GM20000 (cell line): ENCODE data around the gene MN1.
A peak's percentile ranks its signal among the peaks of the same experiment; 100 is the strongest.

ENCODE experiments used
- DNase-seq: peaks from one replicate; pipeline ENCODE4 v3.0.0; 2012; ENCODE audit warnings: low spot score
- TF ChIP-seq, protein P1 (sequence below): IDR thresholded peaks from 2 replicates; pipeline ENCODE4 v1.5.1; 2012; ENCODE audit warnings: mild to moderate bottlenecking, control low read depth; ENCODE audit errors: extremely low read depth, missing control alignments

Gene MN1

DNA sequence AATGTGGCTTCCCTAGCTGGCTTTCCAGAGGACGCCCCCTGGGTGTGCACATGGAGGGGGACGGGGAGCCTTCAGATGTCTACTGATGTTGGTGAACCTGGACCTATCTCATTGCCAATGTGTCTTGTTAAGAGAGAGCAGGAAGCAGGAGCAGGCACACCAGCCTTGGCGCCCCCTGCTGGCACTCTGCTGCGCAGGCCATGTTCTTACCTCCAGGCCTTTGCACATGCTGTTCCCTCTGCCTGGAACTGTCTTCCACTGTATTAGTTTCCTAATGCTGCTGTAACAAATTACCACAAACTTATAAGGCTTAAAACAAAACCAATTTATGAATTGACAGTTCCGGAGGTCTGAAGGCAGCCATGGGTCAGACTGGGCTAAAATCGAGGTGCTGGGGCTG is 23.6 kb upstream of the MN1 start:
- TF ChIP-seq, protein P1, sequence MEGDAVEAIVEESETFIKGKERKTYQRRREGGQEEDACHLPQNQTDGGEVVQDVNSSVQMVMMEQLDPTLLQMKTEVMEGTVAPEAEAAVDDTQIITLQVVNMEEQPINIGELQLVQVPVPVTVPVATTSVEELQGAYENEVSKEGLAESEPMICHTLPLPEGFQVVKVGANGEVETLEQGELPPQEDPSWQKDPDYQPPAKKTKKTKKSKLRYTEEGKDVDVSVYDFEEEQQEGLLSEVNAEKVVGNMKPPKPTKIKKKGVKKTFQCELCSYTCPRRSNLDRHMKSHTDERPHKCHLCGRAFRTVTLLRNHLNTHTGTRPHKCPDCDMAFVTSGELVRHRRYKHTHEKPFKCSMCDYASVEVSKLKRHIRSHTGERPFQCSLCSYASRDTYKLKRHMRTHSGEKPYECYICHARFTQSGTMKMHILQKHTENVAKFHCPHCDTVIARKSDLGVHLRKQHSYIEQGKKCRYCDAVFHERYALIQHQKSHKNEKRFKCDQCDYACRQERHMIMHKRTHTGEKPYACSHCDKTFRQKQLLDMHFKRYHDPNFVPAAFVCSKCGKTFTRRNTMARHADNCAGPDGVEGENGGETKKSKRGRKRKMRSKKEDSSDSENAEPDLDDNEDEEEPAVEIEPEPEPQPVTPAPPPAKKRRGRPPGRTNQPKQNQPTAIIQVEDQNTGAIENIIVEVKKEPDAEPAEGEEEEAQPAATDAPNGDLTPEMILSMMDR, result peak; percentile 3
- no peak for DNase-seq

DNA sequence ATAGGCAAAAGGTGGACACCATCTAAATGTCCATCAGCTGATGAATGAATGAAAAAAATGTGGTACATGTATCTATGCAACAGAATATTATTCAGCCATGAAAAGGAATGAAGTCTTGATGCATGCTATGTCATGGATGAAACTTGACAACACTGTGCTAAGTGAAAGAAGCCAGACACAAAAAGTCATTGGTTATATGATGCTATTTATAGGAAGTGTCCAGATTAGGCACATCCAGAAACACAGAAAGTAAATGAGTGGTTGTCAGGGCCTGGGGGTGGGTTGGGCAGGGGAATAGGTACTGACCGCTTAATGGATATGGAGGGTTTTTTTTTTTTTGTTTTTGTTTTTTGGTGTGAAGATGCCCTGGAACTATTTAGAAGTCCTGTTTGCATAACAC is 21.7 kb upstream of the MN1 start:
- TF ChIP-seq, protein P1, result no peak
- DNase-seq, result no peak

DNA sequence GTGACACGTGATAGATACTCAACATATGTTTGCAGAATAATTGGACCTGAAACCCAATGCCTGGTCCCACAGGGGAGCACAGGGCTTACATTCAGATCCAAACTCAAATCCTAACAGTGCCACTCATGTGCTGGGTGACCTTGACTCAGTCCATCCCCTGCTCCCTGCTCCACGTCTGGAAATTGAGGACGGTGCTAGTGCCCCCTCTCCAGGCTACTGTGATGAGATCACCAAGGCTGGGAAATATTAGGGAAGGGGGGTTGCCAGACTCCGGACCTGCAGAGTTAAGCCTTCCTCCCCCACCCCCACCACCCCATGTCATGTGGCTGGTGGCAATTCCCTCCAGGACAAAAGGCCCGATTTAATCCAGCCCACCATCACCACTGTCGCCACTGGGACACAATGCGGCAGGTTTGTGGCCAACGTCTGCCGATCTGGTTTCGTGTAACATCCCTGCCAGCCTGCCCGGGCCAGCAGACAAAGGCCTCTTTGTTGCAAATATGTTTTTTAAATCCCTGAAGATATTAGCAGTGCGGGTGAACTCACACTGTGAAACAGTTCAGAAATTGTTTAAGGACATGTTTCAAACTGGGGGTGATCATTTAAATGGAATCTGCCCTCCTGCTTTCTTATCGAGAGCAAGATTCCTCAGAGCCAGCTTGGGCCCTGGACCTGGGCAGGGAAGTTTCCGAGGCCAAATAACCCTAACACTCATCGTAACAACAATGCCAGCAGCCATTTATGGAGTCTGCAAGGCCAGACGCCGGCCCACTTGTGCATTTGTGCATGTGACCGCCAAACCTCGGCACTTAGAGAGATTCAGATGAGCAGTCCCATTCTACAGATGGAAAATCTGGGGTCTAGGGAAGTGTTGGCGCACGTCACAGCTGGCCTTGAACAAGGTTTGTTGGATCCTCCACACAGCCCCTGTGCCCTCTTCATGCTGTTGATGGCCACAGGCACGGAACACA is 19.6 kb upstream of the MN1 start:
- TF ChIP-seq, protein P1, result no peak
- no peak for DNase-seq

DNA sequence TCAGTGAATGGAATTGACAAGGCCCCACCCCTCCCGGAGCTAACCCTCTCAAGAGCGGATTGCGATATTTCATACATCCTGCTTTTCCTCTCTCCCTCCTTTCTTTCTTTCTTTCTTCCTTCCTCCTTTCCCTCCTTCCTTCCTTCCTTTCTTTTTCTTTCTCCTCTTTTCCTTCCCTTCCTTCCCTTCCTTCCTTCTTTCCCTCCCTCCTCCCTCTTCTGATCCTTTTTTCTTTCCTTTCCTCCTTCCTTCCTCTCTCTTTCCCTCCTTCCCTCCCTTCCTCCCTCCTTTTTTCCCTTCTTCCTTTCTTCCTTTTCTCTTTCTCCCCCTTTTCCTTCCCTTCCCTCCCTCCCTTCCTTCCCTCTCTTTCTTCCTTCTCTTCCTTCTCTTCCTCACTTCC is 15.0 kb upstream of the MN1 start:
- TF ChIP-seq, protein P1, result no peak

DNA sequence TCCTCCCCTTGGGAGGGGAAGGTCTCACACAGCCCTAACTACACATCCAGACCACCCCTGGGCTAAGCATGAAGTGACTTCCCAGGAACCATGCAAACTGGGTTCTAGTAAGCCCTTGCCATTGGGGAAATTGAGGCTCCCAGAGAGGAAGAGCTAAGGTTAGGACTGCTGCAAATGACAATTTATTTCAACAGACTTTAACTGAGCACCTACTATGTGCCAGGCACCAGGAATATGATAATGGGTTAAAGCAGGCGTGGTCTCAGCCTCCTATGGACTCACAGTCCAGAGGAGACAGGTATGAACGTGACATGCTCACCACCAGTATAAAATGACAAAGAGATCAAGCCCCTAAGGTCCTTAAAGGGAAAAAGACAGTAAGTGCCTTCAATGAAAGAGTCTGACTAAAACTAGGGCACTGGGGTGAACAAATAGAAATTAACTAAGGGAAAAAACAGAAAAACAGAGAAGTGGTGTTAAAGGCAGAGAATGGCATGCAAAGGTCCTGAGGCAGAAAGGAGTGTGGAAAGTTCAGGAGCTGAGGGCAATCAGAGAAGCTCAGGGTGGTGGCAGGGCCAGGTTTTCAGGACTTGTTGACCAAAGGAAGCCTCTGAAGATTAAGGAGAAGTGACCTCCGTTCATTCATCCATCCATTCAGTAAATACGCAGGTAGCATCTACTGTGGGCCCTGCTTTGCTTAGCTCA is 14.4 kb upstream of the MN1 start:
- TF ChIP-seq, protein P1, result no peak
- no peak for DNase-seq

More for the DNA sequence above, 15.0 kb upstream of the MN1 start:
- DNase-seq, result no peak

DNA sequence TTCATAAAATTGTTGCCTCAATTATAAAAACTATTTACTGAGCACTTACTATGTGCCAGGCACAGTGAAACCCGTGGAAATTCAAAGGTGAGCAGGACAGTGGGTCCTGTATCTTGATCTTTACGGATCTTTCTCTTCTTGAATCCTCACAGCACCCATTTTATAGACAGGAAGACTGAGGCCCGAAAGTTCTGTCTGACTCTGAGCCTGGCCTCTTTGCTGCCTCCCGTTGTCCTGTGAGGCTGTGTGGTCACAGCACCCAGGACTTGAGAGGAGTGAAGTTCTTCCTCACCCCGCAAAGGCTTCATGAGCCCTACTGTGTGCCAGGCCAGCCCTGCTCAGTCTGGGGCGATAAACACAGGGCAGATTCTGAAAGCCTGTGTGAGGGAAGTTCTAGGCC is 13.4 kb upstream of the MN1 start:
- DNase-seq, result no peak
- TF ChIP-seq, protein P1, result no peak

DNA sequence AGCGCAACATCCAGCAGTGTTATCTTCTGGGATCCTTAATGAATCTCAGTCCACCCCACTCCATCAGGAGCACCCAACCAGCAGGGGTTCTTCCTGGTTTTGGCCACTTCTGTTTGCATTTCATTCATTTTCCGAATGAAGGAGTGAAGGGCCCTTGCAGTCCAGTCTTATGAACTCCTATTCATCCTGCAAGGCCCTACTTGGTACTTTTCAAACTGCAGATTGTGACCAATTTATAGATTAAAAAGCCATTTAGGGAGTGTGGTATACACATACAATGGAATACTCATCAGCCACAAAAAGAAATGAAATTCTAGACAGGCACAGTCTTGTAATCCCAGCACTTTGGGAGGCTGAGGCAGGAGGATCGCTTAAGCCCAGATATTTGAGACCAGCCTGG is 10.2 kb upstream of the MN1 start:
- TF ChIP-seq, protein P1, result no peak
- DNase-seq, result no peak
